Measurements from ENCODE around the gene ZNF701.
A peak's percentile ranks its signal among the peaks of the same experiment; 100 is the strongest.
"Not testable (repeated sequence)": the region's sequence is repeated elsewhere in the genome, so short reads cannot be mapped to it uniquely, and the experiment has no call there.

Gene ZNF701

DNA sequence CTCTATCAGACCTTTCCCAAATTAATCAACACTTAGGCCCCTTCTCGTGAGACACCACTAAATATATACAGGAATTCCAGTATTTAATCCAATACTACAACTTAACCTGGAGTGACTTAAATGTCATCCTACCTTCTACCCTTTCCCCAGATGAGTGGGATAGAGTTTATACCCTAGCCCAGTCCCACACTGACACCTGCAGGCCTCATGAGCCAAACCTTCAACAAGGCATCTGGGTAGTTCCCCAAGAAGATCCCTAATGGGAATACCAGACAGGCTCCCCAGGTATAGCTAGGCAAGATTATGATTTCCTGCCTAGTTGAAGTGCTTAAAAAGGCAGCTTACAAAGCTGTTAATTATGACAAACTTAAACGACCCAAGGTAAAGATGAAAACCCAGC lies 52.2 kb downstream of the ZNF701 start:
- TF ChIP-seq, protein P1, sequence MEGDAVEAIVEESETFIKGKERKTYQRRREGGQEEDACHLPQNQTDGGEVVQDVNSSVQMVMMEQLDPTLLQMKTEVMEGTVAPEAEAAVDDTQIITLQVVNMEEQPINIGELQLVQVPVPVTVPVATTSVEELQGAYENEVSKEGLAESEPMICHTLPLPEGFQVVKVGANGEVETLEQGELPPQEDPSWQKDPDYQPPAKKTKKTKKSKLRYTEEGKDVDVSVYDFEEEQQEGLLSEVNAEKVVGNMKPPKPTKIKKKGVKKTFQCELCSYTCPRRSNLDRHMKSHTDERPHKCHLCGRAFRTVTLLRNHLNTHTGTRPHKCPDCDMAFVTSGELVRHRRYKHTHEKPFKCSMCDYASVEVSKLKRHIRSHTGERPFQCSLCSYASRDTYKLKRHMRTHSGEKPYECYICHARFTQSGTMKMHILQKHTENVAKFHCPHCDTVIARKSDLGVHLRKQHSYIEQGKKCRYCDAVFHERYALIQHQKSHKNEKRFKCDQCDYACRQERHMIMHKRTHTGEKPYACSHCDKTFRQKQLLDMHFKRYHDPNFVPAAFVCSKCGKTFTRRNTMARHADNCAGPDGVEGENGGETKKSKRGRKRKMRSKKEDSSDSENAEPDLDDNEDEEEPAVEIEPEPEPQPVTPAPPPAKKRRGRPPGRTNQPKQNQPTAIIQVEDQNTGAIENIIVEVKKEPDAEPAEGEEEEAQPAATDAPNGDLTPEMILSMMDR (IDR thresholded peaks at IDR 0.05; ENCODE audit: extremely low read depth, insufficient read depth, missing control alignments), result peak; percentile 9
- in situ Hi-C loops (cut with MboI; ENCODE audit: low pct_unique_long_range_greater_than_20kb, low sequenced_read_pairs, unreplicated experiment), result no loop called here
- DNase-seq (ENCODE audit: low spot score), result no peak

DNA sequence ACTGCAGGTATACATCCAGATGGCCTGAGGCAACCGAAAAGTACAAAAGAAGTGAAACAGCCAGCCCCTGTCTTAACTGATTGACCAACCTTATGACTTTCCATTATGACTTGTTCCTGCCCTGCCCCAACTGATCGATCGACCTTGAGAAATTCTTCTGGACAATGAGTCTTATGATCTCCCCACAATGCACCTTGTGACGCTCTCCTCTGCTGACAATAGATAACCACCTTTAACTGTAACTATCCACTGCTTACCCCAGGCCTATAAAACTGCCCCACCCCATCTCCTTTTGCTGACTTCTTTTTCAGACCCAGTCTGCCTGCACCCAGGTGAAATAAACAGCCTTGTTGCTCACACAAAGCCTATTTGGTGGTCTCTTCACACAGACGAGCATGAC lies 56.8 kb downstream of the ZNF701 start:
- in situ Hi-C loops (cut with MboI; ENCODE audit: low pct_unique_long_range_greater_than_20kb, low sequenced_read_pairs, unreplicated experiment), result no loop called here
- no peak for DNase-seq (ENCODE audit: low spot score)
- TF ChIP-seq, protein P1 (IDR thresholded peaks at IDR 0.05; ENCODE audit: extremely low read depth, insufficient read depth, missing control alignments), result no peak

DNA sequence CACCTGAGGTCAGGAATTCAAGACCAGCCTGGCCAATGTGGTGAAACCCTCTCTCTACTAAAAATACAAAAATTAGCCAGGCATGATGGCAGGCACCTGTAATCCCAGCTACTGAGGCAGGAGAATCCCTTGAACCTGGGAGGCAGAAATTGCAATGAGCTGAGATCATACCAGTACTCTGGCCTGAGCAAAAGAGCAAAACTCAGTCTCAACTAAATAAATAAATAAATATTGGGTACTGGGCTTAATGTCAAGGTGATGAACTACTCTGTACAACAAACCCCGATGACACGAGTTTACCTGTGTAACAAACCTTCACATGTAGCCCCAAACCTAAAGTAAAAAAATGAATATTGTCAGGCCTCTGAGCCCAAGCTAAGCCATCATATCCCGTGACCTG lies 57.4 kb downstream of the ZNF701 start:
- DNase-seq (ENCODE audit: low spot score); in situ Hi-C loops (cut with MboI; ENCODE audit: low pct_unique_long_range_greater_than_20kb, low sequenced_read_pairs, unreplicated experiment): not testable (repeated sequence)

DNA sequence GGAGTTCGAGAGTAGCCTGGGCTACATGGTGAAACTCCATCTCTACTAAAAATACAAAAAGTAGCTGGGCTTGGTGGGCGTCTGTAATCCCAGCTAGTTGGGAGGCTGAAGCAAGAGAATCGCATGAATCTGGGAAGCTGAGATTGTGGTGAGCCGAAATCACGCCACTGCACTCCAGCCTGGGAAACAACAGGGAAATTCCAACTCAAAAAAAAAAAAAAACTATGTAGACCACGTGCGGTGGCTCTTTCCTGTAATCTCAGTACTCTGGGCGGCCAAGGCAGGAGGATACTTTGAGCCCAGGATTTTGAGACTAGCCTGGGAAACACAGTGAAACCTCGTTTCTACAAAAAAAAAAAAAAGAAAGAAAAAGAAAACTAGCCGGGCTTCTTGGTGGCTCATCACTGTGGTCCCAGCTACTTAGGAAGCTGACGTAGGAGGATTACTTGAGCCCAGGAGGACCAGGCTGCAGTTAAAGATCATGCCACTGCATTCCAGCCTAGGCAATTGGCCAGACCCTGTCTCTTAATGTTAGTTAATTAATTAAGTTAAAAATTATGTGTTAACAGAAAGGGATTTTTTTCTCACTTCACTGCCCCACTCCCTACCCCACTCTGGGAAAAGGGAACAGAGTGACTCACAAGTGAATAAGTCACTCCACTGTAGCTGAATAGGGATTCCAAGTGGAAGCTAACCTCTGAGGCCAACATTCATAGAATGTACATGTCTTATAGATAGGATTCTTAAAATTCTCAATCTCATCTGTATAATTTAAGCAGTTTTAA lies 65.9 kb downstream of the ZNF701 start:
- in situ Hi-C loops (cut with MboI; ENCODE audit: low pct_unique_long_range_greater_than_20kb, low sequenced_read_pairs, unreplicated experiment), result no loop called here
- TF ChIP-seq, protein P1 (IDR thresholded peaks at IDR 0.05; ENCODE audit: extremely low read depth, insufficient read depth, missing control alignments), result no peak

More for the DNA sequence above, 65.9 kb downstream of the ZNF701 start:
- no peak for DNase-seq (ENCODE audit: low spot score)
